Gastrocnemius medialis (tissue), 4 donors: ENCODE data around the gene STX8. TPM values are rescaled to one million over a fixed set of nuclear protein-coding genes. Genes with fewer than 3 reads are reported as not detected.

Source experiments
- ATAC-seq, 2 donors: fragments of 150-250 bp; one replicate each; pipeline ENCODE4 v1.9.1; 2016
- DNase-seq, 2 donors: peaks; one replicate each; pipeline ENCODE4 v3.0.0-alpha.2; 2019
- H3K27ac ChIP-seq, 4 donors: fragments of 200-600 bp; sonication (generic); 1 replicate in 1 of 4; 2 replicates in 3 of 4; pipeline ENCODE4 v1.5.1; 2016 to 2018; ENCODE audit warnings: mild to moderate bottlenecking in 2 of 4, moderate library complexity in 1 of 4
- H3K27me3 ChIP-seq, 3 donors: fragments of 200-600 bp; sonication (generic) in 2 of 3; 1 replicate in 1 of 3; 2 replicates in 2 of 3; pipeline versions ENCODE4 v1.5.1 to v1.6.0; 2016 to 2019; ENCODE audit warnings: mild to moderate bottlenecking in 1 of 3, moderate library complexity in 1 of 3
- H3K36me3 ChIP-seq, 2 donors: fragments of 200-600 bp; sonication (generic) in 1 of 2; one replicate each; pipeline ENCODE4 v1.5.1; 2017 to 2018
- H3K4me1 ChIP-seq, 2 donors: fragments of 200-600 bp; sonication (generic) in 1 of 2; one replicate each; pipeline ENCODE4 v1.5.1; 2016 to 2017; ENCODE audit warnings: mild to moderate bottlenecking in 2 of 2
- H3K4me3 ChIP-seq, 4 donors: fragments of 200-600 bp; sonication (generic) in 3 of 4; 1 replicate in 1 of 4; 2 replicates in 3 of 4; pipeline ENCODE4 v1.5.1; 2016 to 2019; ENCODE audit warnings: mild to moderate bottlenecking in 2 of 4
- H3K9me3 ChIP-seq, 3 donors: fragments of 200-600 bp; sonication (generic) in 2 of 3; 1 replicate in 1 of 3; 2 replicates in 2 of 3; pipeline ENCODE4 v1.5.1; 2016 to 2019
- POLR2A ChIP-seq, 2 donors: fragments of 450-650 bp; IDR thresholded peaks; one replicate each; pipeline ENCODE4 v1.6.1; 2017; ENCODE audit warnings: antibody characterized with exemption in 2 of 2, mild to moderate bottlenecking in 2 of 2, moderate library complexity in 2 of 2
- in situ Hi-C, 4 donors: fragments of 200-750 bp; cut with MboI; loops; one replicate each; pipeline versions ENCODE4 v1.15.0 to v1.8.0; 2017; ENCODE audit warnings: low sequenced_read_pairs in 4 of 4
- intact Hi-C: fragments of 100-400 bp; cut with DNase I; formaldehyde crosslinking; loops from one replicate; pipeline ENCODE4 v1.15.1; 2023; ENCODE audit warnings: low total_unique reads
- total RNA-seq, 4 donors: library from RNA; depleted of rRNA; stranded (reverse); fragments of >200 nt; gene quantifications; one replicate each; pipeline versions ENCODE4 v1.1.0 to v1.2.3, GENCODE V29; 2016
- TF ChIP-seq, protein P1 (sequence below), 5 experiments: fragments of 450-650 bp in 3 of 5; fragments of 200-600 bp in 2 of 5; sonication (generic) in 2 of 5; IDR thresholded peaks in 4 of 5; conservative IDR thresholded peaks in 1 of 5; 1 replicate in 4 of 5; 2 replicates in 1 of 5; pipeline ENCODE4 v1.5.1; 2016 to 2019; ENCODE audit warnings: antibody characterized with exemption in 5 of 5, mild to moderate bottlenecking in 3 of 5, moderate library complexity in 3 of 5

STX8 gene
- total RNA-seq, 4 donors from 2014 or later = 39.1 to 67.7 (median 58.2) TPM

- peak in 1 of 2 donors; percentile 28 for DNase-seq
- Histone ChIP-seq H3K27ac (peak overlapping the region; percentile 26 to 68 (median 62)), H3K27me3 (no peaks in the 10 kb centered on the region), H3K36me3 (no peaks in the 10 kb centered on the region), H3K4me3 (no peak overlapping the region), H3K9me3 (no peaks in the 10 kb centered on the region), H3K4me1 (peaks cover 26 to 30% of the 10 kb centered on the region in 2 donors)
- TF ChIP-seq, protein P1, sequence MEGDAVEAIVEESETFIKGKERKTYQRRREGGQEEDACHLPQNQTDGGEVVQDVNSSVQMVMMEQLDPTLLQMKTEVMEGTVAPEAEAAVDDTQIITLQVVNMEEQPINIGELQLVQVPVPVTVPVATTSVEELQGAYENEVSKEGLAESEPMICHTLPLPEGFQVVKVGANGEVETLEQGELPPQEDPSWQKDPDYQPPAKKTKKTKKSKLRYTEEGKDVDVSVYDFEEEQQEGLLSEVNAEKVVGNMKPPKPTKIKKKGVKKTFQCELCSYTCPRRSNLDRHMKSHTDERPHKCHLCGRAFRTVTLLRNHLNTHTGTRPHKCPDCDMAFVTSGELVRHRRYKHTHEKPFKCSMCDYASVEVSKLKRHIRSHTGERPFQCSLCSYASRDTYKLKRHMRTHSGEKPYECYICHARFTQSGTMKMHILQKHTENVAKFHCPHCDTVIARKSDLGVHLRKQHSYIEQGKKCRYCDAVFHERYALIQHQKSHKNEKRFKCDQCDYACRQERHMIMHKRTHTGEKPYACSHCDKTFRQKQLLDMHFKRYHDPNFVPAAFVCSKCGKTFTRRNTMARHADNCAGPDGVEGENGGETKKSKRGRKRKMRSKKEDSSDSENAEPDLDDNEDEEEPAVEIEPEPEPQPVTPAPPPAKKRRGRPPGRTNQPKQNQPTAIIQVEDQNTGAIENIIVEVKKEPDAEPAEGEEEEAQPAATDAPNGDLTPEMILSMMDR (IDR thresholded peaks at IDR 0.05 in 4 of 5, conservative IDR thresholded peaks at IDR 0.05 in 1 of 5) = no peak
- no peak for TF ChIP-seq POLR2A (IDR thresholded peaks at IDR 0.05)
- in situ Hi-C loops (no loop called here), intact Hi-C loops (loop anchor here (5.0 kb wide), 1 partner anchor 61 kb away; no protein-coding TSS in a partner anchor)
- peak; percentile 90 to 95 for ATAC-seq
Measured at GRCh38 chr17:9371019-9371418, 204.6 kb downstream of the STX8 start.

- Histone ChIP-seq H3K4me1 (peaks cover 26 to 30% of the 10 kb centered on the region in 2 donors), H3K27ac (peak overlapping the region; percentile 26 to 68 (median 62)), H3K4me3 (no peak overlapping the region), H3K27me3 (no peaks in the 10 kb centered on the region), H3K36me3 (no peaks in the 10 kb centered on the region), H3K9me3 (no peaks in the 10 kb centered on the region)
- in situ Hi-C loops = no loop called here
- no peak for DNase-seq
- intact Hi-C loops = loop anchor here (5.0 kb wide), 1 partner anchor 62 kb away; no protein-coding TSS in a partner anchor
- TF ChIP-seq, protein P1 (IDR thresholded peaks at IDR 0.05 in 4 of 5, conservative IDR thresholded peaks at IDR 0.05 in 1 of 5) = no peak
- TF ChIP-seq POLR2A (IDR thresholded peaks at IDR 0.05) = no peak
- ATAC-seq = no peak
Measured at GRCh38 chr17:9370467-9370866, 205.2 kb downstream of the STX8 start.

- ATAC-seq = no peak
- intact Hi-C loops = loop anchor here (5.0 kb wide), 1 partner anchor 41 kb away; no protein-coding TSS in a partner anchor
- Histone ChIP-seq H3K27me3 (no peaks in the 10 kb centered on the region), H3K4me1 (peaks cover 26 to 30% of the 10 kb centered on the region in 2 donors), H3K9me3 (no peaks in the 10 kb centered on the region), H3K36me3 (no peaks in the 10 kb centered on the region), H3K4me3 (no peak overlapping the region), H3K27ac (peak overlapping the region in 1 of 4 donors; percentile 16)
- in situ Hi-C loops = no loop called here
- DNase-seq = no peak
- TF ChIP-seq POLR2A (IDR thresholded peaks at IDR 0.05) = no peak
- TF ChIP-seq, protein P1 (IDR thresholded peaks at IDR 0.05 in 4 of 5, conservative IDR thresholded peaks at IDR 0.05 in 1 of 5) = no peak
Measured at GRCh38 chr17:9368631-9369030, 207.0 kb downstream of the STX8 start.

GRCh38 chr17:9367156-9367555 is 208.5 kb downstream of the STX8 start:
- ATAC-seq = peak in 1 of 2 donors; percentile 80
- H3K4me1 ChIP-seq = peaks cover 26 to 30% of the 10 kb centered on the region in 2 donors

More at GRCh38 chr17:9367156-9367555, 208.5 kb downstream of the STX8 start:
- in situ Hi-C loops = no loop called here
- Histone ChIP-seq H3K9me3 (no peaks in the 10 kb centered on the region), H3K27me3 (no peaks in the 10 kb centered on the region), H3K27ac (peak overlapping the region in 2 of 4 donors; percentile 52 to 68), H3K4me3 (no peak overlapping the region), H3K36me3 (no peaks in the 10 kb centered on the region)
- peak in 1 of 2 donors; percentile 65 for DNase-seq
- intact Hi-C loops = loop anchor here (5.0 kb wide), 1 partner anchor 40 kb away; no protein-coding TSS in a partner anchor
- TF ChIP-seq, protein P1 (IDR thresholded peaks at IDR 0.05 in 4 of 5, conservative IDR thresholded peaks at IDR 0.05 in 1 of 5) = no peak
- no peak for TF ChIP-seq POLR2A (IDR thresholded peaks at IDR 0.05)
